HG02798 (cell line): Measurements from ENCODE around the gene ARHGAP30.
"Not testable (repeated sequence)": the region's sequence is repeated elsewhere in the genome, so short reads cannot be mapped to it uniquely, and the experiment has no call there.

Experiments used
- ATAC-seq: cut with Tn5 transposase; IDR thresholded peaks from one replicate; pipeline ENCODE4 v1.9.1; 2021; ENCODE audit warnings: mild to moderate bottlenecking; ENCODE audit not compliant: unreplicated experiment, poor library complexity

ARHGAP30 gene

GRCh38 chr1:161073474-161074121 lies 3.9 kb upstream of the ARHGAP30 start:
- no peak for ATAC-seq

- no peak for ATAC-seq
Measured at GRCh38 chr1:161072751-161073449, 3.2 kb upstream of the ARHGAP30 start.

GRCh38 chr1:161071886-161072371 lies 2.2 kb upstream of the ARHGAP30 start:
- no peak for ATAC-seq

GRCh38 chr1:161070761-161071160 lies 1.1 kb upstream of the ARHGAP30 start:
- no peak for ATAC-seq

- ATAC-seq, result peak; percentile 1
Measured at GRCh38 chr1:161069241-161069640, 450 bp downstream of the ARHGAP30 start.

GRCh38 chr1:161068306-161069234 lies 1.1 kb downstream of the ARHGAP30 start:
- peak; percentile 50 for ATAC-seq

- ATAC-seq, result no peak
Measured at GRCh38 chr1:161066694-161067093, 3.0 kb downstream of the ARHGAP30 start.

GRCh38 chr1:161065681-161066080 lies 4.0 kb downstream of the ARHGAP30 start:
- ATAC-seq, result not testable (repeated sequence)

GRCh38 chr1:161063936-161064335 lies 5.8 kb downstream of the ARHGAP30 start:
- ATAC-seq, result not testable (repeated sequence)

- no peak for ATAC-seq
Measured at GRCh38 chr1:161061419-161061818, 8.3 kb downstream of the ARHGAP30 start.

- no peak for ATAC-seq
Measured at GRCh38 chr1:161059293-161059692, 10.4 kb downstream of the ARHGAP30 start.

- no peak for ATAC-seq
Measured at GRCh38 chr1:161054805-161055204, 14.9 kb downstream of the ARHGAP30 start.

GRCh38 chr1:161054232-161054631 lies 15.5 kb downstream of the ARHGAP30 start:
- ATAC-seq, result no peak

GRCh38 chr1:161052899-161053298 lies 16.8 kb downstream of the ARHGAP30 start:
- no peak for ATAC-seq

GRCh38 chr1:161051219-161051618 lies 18.5 kb downstream of the ARHGAP30 start:
- ATAC-seq, result no peak

- no peak for ATAC-seq
Measured at GRCh38 chr1:161048949-161049722, 20.6 kb downstream of the ARHGAP30 start.

- ATAC-seq, result no peak
Measured at GRCh38 chr1:161047436-161048420, 22.0 kb downstream of the ARHGAP30 start.

- ATAC-seq, result peak; percentile 34
Measured at GRCh38 chr1:161046605-161047228, 23.0 kb downstream of the ARHGAP30 start.
